Left lobe of liver (tissue), 2 donors: ENCODE results near the gene ZNF750. TPM values are rescaled to one million over a fixed set of nuclear protein-coding genes. Genes with fewer than 3 reads are reported as not detected.
"Not testable (repeated sequence)": the region's sequence is repeated elsewhere in the genome, so short reads cannot be mapped to it uniquely, and the experiment has no call there.

Experiments used
- ATAC-seq: fragments of 200-7000 bp; cut with Tn5 transposase; one replicate; pipeline ENCODE4 v1.9.1; 2020; ENCODE audit warnings: mild to moderate bottlenecking, moderate library complexity
- DNase-seq: peaks from one replicate; pipeline ENCODE4 v3.0.0-alpha.2; 2020; ENCODE audit warnings: low spot score
- total RNA-seq: library from RNA; stranded (reverse); gene quantifications from one replicate; pipeline ENCODE4 v1.2.1, GENCODE V29; 2021
- donor health status: DM: no; HTN: no; CAD: no; lungs with moderate emphysema.
- donor health status: DM: no; HTN: yes; CAD: no.

Gene ZNF750
- total RNA-seq, 1 donor from 2014 or later, result 0.08 TPM

GRCh38 chr17:82798752-82799151 is 41.1 kb downstream of the ZNF750 start:
- ATAC-seq, result no peak
- DNase-seq, result no peak

GRCh38 chr17:82797061-82797460 is 42.8 kb downstream of the ZNF750 start:
- DNase-seq, result no peak
- ATAC-seq, result no peak

GRCh38 chr17:82795615-82796014 is 44.2 kb downstream of the ZNF750 start:
- ATAC-seq (no peak), DNase-seq (no peak)

- ATAC-seq (no peak), DNase-seq (no peak)
Measured at GRCh38 chr17:82794781-82795482, 44.9 kb downstream of the ZNF750 start.

GRCh38 chr17:82793974-82794630 is 45.7 kb downstream of the ZNF750 start:
- DNase-seq (no peak), ATAC-seq (no peak)

DNA sequence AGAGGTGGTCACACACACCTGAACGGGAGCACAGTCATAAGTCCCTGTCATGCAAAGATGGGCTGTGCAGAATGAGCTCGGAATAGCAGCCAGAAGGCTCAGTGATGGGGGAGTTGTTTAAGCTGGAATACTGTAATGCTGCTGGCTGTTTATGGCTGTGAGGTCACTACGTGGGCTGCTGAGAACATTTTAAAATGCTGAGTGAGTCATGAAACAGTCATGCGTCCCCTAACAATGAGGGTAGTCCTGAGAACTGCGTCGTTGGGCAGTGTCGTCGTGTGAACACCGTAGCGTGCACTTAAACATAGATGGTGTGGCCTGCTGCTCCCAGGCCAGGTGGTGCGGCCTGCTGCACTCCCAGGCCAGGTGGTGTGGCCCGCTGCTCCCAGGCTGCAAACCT is 48.3 kb downstream of the ZNF750 start:
- no peak for ATAC-seq
- no peak for DNase-seq

DNA sequence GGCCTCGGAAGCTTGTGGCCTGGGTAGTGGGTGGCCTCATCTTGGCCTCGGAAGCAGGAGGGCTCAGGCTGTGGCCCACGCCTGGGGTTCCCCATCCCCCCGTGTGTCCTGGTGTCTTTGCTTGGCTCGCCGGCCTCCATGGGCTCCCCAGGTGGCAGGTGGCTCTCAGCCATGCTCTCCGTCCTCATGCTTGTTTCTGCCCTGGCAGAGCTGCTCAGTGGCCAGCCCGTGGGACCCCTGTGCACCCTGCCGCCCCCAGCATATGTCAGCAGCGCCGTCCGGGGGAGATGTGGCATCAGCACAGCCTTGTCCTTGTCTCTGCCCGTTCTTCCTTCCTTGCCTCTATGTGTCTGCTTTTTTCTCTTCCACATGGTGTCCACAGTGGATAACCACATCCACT is 49.4 kb downstream of the ZNF750 start:
- ATAC-seq, result no peak
- DNase-seq, result no peak

DNA sequence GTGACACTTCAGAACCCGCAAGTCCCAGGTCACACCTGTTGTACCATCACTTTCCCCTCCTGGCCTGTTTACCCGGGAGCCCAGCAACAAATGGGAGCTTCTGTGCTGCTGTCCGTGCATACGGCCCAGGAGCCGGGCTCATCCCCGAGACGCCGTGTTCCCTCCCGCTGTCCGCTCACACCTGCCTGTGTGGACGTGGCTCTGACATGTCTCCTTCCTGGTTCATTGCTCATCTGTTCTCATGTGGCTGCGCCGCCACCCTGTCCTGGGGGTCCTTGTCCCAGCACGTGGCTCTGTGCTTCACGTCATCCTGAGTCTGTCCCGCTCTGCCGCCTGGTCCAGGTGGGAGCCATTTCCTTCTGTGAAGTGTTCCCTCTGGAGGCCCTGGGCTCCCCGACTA is 50.0 kb downstream of the ZNF750 start:
- DNase-seq, result no peak
- ATAC-seq, result no peak

GRCh38 chr17:82789051-82789592 is 50.7 kb downstream of the ZNF750 start:
- DNase-seq (no peak), ATAC-seq (peak; percentile 16)

- DNase-seq (no peak), ATAC-seq (no peak)
Measured at GRCh38 chr17:82788206-82789001, 51.4 kb downstream of the ZNF750 start.

DNA sequence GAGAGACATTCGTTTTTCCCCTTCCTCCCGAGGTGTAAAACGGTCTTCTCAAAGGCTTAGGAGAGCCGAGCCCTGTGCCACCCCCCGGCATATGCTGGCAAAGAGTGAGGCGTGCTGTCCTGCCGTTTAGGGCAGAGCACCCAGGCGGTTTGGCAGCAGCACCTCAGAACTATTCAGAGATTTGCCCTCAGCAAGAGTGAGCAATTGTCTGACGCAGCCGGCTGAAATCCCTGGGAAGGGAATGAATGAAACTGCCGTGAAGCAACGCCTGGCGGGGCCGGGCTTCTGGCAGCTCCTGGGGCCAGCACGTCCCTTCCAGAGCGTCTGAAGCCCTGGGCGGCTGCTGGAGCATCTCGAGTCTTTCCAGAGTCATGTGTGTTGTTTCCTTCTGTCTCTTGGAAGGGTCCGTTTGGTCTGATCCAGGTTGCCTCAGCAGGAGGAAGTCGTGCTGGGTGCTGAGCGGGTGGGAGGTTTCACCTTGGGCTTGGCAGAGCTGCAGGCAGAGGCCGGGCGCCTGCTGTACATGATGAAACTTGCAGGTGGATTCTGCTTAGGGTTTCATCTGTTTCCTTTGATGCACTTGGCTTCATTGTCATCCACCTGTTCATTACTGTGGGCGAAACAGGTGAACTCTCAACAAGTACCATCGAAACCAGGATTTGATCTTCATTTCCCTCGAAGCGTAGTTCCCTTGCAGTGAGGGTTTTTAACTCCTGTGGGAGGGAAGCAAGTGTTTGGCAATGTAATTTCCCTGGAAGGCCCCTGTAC is 52.6 kb downstream of the ZNF750 start:
- DNase-seq, result no peak
- no peak for ATAC-seq

DNA sequence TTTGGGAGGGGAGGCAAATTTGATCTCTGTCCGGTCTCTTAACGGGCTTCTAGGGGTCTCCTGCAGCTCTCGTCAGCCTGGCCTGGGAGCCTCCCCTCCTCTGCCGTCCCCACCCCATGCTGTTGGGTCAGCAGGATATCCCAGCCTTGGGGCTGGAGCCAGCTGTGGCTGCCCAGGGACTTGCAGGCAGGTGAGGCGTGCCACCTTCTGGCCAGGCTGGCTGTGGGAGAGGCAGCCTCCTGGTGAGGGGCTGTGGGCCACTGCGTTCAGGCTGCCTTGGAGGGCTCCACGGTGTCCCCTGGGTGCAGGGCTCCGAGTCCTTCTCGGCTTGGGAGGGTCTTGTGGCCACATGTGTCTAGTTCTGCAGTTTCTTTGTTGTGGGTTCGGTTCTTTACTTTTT is 53.4 kb downstream of the ZNF750 start:
- DNase-seq (no peak), ATAC-seq (no peak)

- DNase-seq, ATAC-seq: not testable (repeated sequence)
Measured at GRCh38 chr17:82785581-82785980, 54.2 kb downstream of the ZNF750 start.

DNA sequence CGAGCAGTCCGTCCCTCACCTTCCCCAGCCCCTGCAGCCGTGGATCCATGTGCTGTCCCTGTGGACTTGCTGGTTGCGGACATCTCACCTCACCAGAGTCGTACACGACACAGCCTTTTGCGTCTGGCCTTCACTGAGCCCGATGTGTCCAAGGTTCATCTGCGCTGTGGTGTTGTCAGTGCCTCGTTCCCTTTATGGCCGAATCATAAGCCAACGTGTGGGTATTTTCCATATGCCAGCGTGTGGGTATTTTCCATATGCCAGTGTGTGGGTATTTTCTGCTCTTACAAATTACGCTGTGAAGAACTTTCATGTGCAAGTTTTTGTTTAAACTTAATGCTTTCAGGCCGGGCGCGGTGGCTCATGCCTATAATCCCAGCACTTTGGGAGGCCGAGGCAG is 56.3 kb downstream of the ZNF750 start:
- DNase-seq (no peak), ATAC-seq (no peak)

DNA sequence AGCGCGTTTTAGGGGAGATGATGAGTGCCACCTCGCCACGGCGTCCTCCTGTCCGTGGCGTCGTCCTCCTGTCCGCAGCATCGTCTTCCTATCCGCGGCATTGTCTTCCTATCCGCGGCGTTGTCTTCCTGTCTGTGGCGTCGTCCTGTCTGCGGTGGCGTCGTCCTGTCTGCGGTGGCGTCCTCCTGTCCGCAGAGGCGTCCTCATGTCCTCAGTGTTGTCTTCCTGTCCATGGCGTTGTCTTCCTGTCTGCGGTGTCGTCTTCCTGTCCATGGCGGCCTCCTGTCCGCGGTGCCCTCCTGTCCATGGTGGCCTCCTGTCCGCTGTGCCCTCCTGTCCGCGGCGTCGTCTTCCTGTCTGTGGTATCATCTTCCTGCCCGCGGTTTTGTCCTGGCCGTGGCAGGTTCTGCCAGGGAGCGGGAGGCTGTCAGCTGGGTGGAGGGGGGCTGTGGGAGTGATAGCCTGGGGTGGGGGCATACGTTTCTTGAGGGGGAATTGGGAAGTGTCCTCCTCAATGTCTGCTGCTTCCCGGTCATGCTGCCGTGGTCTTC is 57.1 kb downstream of the ZNF750 start:
- no peak for ATAC-seq

GRCh38 chr17:82781894-82782274 is 57.9 kb downstream of the ZNF750 start:
- ATAC-seq, result peak; percentile 97
- DNase-seq, result peak; percentile 78

More for the DNA sequence above, 57.1 kb downstream of the ZNF750 start:
- no peak for DNase-seq

GRCh38 chr17:82780971-82781893 is 58.6 kb downstream of the ZNF750 start:
- DNase-seq (no peak), ATAC-seq (peak; percentile 13)

- DNase-seq, result no peak
Measured at GRCh38 chr17:82780195-82780594, 59.6 kb downstream of the ZNF750 start.

GRCh38 chr17:82779541-82779940 is 60.3 kb downstream of the ZNF750 start:
- ATAC-seq, result no peak
- no peak for DNase-seq

More at GRCh38 chr17:82780195-82780594, 59.6 kb downstream of the ZNF750 start:
- no peak for ATAC-seq
